Measurements from ENCODE around the gene BSPH1.
A peak's percentile ranks its signal among the peaks of the same experiment; 100 is the strongest.

The BSPH1 gene

DNA sequence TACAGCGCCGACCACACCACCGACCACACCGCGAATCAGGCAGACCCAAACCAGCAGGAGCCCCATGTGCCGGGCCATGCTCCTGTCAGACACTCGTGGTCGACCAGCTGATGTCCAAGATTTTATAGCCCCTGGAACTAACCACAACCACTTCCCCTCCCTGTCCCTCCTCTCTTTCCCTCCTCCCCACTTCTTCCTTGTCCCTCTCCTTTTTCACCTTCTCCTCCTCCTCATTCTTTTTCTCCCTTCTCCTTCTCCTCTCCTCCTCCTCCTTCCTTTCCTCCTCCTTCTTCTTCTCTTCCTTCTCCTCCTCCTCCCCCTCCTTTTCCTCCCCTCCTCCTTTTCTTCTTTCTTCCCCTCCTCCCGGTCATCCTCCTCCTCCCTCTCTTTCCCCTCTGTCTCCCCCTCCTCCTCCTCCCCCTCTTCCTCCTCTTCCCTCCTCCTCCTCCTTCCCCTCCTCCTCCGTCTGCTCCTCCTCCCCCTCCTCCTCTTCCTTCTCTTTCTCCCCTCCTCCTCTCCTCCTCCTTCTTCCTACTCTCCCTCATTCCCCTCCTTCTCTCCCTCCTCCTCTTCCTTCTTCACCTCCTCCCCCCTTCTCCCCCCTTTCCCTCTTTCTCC lies 670 bp downstream of the BSPH1 start (continued):
- TF ChIP-seq ZNF777 (tag by site-specific recombination; IDR thresholded peaks at IDR 0.05; ENCODE audit: borderline replicate concordance) (0 out of 2 replicates have a peak, but pooled peaks have one; percentile 23), KLF16 (tag by site-specific recombination; IDR thresholded peaks at IDR 0.05) (no peak), ZNF404 (tag by site-specific recombination; IDR thresholded peaks at IDR 0.05) (no peak), SP3 (tag by site-specific recombination; IDR thresholded peaks at IDR 0.05) (peak; percentile 83), ZNF843 (tag by site-specific recombination; IDR thresholded peaks at IDR 0.05) (0 out of 2 replicates have a peak, but pooled peaks have one; percentile 13), ZNF19 (tag by site-specific recombination; IDR thresholded peaks at IDR 0.05; ENCODE audit: low read depth) (no peak), ZNF184 (tag by site-specific recombination; IDR thresholded peaks at IDR 0.05) (no peak), PRDM2 (tag by site-specific recombination; IDR thresholded peaks at IDR 0.05; ENCODE audit: borderline replicate concordance) (no peak), MEIS1 (CRISPR knock-in tag; IDR thresholded peaks at IDR 0.05; ENCODE audit: borderline replicate concordance) (no peak), ZNF248 (tag by site-specific recombination; IDR thresholded peaks at IDR 0.05) (peak; percentile 21; the same call in 1 of the 2 replicates), ZNF211 (tag by site-specific recombination; IDR thresholded peaks at IDR 0.05; ENCODE audit: low read depth) (no peak), ZNF398 (tag by site-specific recombination; IDR thresholded peaks at IDR 0.05) (peak; percentile 79), ZFP41 (tag by site-specific recombination; IDR thresholded peaks at IDR 0.05; ENCODE audit: borderline replicate concordance) (no peak), ZNF600 (tag by site-specific recombination; IDR thresholded peaks at IDR 0.05) (0 out of 2 replicates have a peak, but pooled peaks have one; percentile 37), ZNF747 (tag by site-specific recombination; IDR thresholded peaks at IDR 0.05) (no peak), ZNF580 (tag by site-specific recombination; IDR thresholded peaks at IDR 0.05) (no peak), ZNF138 (tag by site-specific recombination; IDR thresholded peaks at IDR 0.05; ENCODE audit: borderline replicate concordance) (0 out of 2 replicates have a peak, but pooled peaks have one; percentile 12), EGR2 (tag by site-specific recombination; IDR thresholded peaks at IDR 0.05; ENCODE audit: low read depth) (peak; percentile 99)
- TF ChIP-seq, protein P1, sequence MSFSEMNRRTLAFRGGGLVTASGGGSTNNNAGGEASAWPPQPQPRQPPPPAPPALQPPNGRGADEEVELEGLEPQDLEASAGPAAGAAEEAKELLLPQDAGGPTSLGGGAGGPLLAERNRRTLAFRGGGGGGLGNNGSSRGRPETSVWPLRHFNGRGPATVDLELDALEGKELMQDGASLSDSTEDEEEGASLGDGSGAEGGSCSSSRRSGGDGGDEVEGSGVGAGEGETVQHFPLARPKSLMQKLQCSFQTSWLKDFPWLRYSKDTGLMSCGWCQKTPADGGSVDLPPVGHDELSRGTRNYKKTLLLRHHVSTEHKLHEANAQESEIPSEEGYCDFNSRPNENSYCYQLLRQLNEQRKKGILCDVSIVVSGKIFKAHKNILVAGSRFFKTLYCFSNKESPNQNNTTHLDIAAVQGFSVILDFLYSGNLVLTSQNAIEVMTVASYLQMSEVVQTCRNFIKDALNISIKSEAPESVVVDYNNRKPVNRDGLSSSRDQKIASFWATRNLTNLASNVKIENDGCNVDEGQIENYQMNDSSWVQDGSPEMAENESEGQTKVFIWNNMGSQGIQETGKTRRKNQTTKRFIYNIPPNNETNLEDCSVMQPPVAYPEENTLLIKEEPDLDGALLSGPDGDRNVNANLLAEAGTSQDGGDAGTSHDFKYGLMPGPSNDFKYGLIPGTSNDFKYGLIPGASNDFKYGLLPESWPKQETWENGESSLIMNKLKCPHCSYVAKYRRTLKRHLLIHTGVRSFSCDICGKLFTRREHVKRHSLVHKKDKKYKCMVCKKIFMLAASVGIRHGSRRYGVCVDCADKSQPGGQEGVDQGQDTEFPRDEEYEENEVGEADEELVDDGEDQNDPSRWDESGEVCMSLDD (tag by site-specific recombination; IDR thresholded peaks at IDR 0.05), result no peak
- TF ChIP-seq, protein P2, sequence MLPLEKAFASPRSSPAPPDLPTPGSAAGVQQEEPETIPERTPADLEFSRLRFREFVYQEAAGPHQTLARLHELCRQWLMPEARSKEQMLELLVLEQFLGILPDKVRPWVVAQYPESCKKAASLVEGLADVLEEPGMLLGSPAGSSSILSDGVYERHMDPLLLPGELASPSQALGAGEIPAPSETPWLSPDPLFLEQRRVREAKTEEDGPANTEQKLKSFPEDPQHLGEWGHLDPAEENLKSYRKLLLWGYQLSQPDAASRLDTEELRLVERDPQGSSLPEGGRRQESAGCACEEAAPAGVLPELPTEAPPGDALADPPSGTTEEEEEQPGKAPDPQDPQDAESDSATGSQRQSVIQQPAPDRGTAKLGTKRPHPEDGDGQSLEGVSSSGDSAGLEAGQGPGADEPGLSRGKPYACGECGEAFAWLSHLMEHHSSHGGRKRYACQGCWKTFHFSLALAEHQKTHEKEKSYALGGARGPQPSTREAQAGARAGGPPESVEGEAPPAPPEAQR (tag by site-specific recombination; IDR thresholded peaks at IDR 0.05), result 0 out of 2 replicates have a peak, but pooled peaks have one; percentile 68
- TF ChIP-seq, protein P3, sequence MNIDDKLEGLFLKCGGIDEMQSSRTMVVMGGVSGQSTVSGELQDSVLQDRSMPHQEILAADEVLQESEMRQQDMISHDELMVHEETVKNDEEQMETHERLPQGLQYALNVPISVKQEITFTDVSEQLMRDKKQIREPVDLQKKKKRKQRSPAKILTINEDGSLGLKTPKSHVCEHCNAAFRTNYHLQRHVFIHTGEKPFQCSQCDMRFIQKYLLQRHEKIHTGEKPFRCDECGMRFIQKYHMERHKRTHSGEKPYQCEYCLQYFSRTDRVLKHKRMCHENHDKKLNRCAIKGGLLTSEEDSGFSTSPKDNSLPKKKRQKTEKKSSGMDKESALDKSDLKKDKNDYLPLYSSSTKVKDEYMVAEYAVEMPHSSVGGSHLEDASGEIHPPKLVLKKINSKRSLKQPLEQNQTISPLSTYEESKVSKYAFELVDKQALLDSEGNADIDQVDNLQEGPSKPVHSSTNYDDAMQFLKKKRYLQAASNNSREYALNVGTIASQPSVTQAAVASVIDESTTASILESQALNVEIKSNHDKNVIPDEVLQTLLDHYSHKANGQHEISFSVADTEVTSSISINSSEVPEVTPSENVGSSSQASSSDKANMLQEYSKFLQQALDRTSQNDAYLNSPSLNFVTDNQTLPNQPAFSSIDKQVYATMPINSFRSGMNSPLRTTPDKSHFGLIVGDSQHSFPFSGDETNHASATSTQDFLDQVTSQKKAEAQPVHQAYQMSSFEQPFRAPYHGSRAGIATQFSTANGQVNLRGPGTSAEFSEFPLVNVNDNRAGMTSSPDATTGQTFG (tag by site-specific recombination; IDR thresholded peaks at IDR 0.05; ENCODE audit: borderline replicate concordance), result no peak
